NCI-H345 treated with DMSO at 0.1 percent for 48 hours (cell line): Measurements from ENCODE around the gene HOXA2.

Source experiments
- DNase-seq: peaks from one replicate; lab custom pipeline; 2025; ENCODE audit not compliant: unreplicated experiment; lab: John Stamatoyannopoulos, UW

HOXA2 gene

DNA sequence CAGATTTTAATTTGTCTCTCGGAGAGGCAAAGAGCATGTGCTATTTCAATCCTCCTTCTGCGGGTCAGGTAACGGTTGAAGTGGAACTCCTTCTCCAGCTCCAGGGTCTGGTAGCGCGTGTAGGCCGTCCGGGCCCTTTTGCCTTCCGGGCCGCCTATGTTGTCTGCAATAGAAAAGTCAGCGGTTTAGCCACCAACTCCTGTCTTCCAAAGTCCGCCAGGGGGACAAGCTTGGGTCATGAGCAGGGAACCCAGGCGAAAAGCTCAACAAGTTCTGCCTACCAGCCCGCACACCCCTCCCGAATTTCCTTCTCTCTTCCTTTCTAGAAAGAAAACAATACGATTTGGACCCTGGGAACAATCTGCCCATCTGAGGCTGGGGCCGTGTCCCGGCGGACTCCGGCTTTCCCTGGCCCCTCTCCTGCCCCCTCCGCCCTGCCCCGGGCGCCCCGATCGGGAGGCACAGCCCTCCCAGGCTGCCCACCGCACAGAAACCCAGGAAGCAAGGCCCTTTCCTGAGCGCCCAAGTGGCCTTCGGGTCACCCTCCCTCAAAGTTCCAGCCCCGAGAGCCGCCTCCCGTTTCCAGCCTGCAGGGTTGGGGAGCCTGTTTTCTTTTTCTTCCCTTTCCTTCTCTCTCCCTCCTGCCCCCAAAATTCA is 39.6 kb upstream of the HOXA2 start:
- DNase-seq, result no peak

DNA sequence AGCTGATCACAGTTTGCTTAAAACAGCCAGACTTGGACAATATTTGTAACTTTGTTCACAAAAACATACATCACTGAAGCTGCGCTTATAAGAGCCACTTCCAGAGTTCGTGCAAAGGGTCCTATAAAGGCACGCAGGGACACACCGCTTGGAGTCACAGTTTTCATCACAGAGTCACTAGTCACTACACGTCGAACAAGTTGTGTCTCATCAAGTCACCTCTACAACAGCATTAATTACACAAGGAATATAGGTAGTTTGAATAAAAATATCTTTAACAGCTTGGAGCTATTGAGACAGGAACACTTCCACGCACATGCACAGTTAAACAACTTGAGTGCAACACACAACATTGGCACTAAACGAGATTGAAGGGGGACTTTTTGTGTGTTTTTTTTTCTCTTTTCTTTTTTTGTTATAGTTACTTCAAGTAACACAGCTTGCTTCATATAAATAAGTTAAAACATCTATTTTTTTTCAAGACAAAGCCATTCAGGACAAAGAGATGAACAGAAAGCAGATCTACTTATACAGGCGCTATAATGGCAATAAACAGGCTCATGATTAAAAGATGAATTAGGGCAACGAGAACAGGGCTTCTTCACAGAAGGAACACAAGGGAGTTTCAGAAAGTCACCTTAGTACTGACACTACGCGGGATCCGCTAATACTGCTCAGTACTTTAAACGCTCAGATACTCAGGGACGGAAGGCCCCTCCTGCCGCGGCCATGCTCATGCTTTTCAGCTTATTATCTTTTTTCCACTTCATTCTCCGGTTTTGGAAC is 38.8 kb upstream of the HOXA2 start:
- DNase-seq, result no peak

DNA sequence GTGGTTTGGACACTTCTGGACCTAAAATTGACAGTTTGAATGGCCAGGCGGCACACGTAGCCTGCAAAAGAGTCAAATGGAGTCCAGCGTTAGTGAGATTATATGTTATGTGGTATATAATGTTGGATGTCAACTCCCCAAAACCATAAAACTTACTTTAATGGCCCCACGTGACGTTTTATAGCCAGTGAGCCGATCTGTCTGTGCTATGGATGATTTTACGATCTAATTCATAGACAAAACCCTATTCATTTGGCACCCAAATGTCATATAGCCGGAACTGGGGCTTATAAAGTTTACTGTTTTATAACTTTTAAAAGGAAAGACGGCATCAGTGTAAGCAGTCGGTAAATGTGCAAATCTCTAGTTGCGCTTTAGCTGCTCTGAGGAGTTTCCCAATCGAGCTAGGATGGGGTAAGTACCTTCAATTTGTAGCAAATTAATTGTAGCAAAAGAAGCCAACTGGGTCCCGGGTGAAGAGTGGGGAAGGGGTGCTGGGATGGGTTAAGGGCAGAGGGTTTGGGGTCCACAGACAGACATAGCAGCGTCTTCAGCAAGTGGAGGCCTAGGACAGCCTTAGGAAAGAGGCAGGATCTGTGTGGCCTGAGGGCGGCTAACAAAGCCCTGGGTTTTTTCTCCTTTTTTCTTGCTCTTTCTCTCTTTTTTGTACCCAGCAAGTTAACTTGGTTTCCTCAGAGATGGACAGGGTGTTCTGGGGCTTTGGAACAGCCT is 37.8 kb upstream of the HOXA2 start:
- DNase-seq, result no peak

DNA sequence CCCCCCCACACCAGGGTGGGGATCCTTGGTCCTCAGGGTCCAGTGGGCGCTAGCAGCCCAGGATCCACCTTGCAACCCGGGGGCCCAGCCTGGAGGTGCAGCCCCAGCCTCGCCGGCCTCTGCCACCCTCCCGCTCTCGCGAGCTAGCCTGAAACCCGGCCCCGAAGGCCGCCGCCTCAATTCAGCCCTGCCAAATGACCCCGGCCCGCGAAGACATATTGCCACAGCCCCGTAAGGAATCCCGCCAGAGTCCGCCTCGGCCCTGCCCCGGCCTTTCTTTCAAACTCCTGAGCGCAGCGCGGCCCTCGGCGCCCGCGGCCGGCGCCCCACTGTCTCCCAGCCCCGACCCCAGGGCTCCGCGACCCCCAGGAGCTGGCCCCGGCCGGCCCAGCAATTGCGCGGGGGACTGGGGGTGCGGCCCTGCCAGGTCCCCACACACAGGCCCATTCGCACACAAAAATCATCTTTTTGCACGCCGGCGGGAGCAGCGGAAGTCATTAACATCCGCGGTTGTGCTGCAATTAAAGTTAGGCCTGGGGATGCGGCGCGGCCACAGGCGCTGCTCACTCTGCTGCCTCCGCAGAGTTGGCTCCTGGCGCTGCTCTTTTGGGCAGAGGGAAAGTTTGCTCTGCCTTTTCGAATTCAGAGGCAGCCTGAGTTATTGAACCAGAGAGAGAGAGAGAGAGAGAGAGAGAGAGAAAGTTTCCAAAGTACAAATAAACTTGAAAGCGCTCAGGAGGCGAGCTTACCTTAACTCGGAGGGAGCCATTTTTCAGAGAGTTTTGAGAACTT is 37.0 kb upstream of the HOXA2 start:
- DNase-seq, result no peak

DNA sequence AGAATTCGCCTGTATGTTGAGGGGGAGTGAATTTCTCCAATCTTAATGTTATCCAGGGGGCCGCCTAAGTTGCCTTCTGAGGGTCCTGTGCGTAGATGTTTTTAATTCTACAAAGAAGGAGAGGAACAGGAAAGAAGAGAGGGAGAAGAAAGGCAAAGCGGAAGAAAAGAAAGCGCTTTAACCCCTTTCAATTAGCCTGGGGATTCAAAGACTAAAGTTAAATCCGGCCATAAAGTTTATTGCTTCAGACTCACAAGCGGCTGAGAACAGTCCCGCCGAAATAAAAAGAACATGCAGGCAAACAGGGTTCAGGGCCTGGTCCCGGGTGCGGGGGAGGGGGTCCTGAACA is 36.5 kb upstream of the HOXA2 start:
- no peak for DNase-seq

DNA sequence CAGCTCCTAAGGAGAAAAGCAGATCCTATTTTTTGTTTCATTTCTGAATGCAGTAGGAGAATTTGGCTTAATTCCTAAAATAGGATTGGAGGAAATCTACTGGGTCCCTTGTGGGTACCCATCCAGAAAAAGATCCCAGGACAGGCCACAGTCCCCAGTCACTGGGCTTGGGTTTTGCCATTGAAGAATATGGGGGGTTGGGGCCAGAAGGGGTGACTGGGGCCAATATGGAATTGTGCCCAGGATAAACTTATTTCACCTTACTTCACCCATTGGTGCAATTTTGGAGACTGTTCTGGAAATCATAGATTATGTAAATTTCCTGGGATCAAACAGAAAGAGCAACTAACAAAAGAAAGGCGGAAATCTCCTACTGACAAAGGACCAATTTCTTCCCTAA is 36.0 kb upstream of the HOXA2 start:
- DNase-seq, result no peak

DNA sequence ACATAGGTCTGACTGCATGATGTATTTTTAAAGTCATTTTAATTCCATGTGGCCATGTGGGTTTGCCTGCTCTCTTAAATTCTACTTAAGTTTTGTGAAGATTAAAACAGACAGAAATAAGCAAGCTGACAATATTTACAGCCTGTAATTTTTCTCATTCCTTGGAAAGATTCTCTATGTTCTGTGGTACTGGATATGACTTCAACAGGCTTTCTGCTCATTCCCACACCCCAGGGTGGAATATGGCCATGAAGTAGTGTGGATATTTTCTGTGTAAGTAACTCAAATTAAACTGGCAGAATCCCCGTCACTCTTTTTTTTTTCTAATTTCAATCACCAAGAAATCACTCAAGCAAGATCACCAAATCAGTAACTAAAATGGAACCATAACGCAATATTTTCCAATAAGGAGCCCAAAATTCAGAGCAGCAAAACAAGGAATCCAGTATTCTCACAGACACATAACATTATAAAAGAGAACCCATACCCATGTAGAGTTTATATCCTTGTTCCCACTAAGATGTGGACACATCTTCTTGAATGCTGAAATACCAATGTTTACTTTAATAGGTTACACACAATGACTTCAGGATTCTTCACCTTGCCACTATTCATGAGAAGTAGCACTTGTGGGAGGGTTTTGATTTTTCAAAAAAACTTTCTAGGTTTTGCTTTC is 35.3 kb upstream of the HOXA2 start:
- no peak for DNase-seq

DNA sequence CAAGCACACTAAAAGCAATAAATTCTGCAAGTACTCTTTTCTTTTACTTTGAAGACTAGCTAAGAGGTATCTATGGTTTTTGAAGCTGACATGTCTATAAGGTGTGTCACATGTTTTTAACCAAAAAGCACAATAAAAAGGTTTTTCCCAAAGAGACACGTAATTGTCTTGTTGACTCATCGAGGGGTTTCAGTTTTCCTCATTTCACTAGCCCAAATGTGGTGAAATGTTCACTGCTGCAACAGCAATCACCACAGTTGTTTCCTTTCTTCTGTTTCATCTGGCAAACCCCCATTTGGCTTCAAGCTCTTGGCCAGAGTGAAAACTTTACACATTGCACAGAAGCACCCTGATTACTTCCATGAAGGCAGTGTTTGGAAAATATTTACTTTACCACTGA is 31.9 kb upstream of the HOXA2 start:
- no peak for DNase-seq

DNA sequence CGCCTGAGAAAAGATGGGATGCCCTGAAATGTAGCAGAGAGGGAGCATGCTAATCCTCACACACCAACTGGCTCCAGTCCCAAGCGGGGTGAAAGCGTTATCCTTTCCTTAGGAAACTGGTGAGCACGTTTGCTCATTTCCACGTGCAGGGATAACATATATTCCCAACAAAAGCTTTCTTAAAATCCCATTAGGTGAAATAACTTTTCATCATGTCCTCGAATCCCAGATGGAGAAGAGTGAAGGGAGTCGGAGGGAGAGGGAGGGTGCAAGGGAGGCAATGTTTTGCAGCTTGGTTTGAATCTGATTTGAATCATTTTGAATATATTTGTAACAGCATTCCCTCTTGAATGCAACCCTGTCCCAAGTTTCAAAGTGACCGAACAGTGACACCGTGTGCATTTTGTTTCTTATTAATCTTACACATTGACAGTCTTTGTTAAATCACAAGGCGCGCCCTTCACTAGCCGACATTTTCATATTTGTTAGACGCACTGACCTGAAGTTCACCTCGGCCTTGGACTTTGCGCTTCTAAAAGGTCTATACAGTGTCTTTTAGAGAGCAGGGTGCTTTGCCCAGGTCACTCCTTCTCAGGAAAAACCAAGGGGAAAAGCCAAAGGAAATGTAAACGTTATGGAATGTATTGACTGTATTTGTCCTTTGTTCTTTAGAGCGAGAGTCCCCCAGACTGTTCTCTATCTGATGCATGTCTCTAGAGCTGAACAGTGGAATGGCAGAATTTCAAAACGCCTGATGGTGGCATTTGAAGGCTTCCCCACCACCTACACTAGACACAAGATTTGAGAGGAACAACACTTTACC is 31.1 kb upstream of the HOXA2 start:
- no peak for DNase-seq

DNA sequence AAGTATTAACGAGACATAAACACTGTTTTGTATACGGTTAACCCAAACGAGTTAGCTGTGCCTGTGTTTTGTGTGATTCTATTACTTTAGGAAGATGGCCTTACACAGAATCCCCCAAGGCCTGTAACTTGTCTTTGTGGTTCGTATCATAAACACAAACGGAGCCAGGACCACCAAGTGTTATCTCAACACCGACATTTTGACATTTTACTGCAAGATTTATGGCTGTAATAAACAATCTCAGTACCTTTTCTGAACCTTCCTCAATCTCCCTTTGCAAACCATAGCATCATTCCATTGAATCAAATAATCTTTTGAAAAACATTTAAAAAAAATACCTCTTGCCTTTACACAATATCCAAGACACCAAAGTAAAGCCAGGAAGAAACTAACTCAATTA is 30.5 kb upstream of the HOXA2 start:
- no peak for DNase-seq

DNA sequence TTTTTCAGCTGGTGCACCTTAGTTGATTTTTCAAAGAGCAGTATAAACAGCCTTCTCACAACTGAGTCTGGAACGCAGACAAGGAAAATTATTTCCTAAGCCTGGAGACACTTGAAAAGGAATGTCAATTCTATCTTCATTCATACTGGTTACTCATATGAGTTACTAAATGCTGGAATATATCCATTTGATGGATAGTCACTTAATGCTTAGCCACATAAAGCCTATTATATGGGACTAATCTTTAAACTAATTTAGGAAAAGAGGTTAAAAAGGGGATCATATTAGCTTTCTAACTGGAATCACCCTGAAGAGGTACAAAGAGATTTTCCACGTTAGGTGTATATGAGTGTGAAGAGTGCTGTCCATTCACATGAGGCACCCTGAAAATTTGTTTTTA is 29.7 kb upstream of the HOXA2 start:
- DNase-seq, result no peak

DNA sequence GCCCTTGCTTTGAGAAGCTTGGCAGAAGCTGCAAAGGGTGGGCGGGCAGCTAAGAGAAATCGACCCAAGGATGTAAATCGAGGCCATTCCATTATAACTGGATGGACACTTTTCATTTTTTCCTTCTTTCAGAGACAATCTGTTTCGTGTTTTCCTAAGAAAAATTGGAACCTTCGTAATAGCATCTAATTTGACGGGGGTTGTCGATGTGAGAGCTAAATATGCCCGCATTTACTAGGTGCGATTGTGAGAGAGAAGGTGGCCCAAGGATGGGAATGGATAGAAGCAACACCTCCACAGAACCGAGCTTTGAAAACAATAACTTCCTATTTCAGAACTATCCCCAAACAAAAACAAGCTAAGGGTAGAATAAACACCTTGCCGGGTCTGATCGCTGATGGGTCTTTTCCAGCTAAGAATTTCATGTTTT is 28.9 kb upstream of the HOXA2 start:
- DNase-seq, result no peak

DNA sequence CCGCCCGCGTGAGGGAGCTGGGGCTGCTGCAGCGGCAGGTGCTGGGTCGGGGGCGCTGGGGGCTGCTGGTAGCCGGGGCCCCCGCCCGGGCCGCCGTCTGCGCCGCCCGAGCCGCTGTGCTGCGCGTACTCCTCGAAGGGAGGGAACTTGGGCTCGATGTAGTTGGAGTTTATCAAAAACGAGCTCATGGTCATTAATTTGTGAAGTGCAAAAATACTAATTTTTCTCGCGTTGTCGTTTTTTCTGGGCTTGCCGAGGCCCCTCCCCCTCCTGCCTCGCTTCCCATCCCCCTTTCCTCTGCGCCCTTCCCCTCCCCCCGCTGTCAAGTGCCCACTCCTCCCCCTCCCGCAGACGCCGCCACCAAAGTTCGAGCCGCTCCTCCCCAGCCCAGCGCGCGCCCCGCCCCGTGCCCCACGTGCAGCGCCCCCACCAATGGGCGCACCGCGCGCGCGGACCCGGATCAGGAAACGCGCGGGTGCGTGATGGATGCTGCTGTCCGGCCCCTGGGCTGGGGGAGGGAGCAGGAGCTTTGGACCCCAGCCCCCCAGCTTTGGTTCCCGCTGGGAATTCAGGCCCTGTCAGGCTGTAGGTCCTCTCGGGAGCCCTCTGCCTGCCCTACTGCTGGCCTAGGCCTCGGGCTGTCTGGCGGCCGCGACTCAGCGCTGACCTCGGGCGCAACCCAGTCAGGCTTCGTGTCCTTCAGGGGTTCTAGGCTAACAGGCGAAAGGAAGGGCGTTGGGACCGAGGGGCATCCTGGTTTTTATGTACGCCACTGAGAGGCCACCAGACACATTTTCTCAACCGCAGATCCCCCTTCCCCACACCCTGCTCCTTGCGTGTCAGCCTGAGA is 28.3 kb upstream of the HOXA2 start, which contains the start of gene HOXA4:
TSS of gene HOXA4 (minus strand) at position 218 of the 850 bp plus-strand sequence. CDS start at position 194, 24 bp downstream.
- DNase-seq, result peak; percentile 47

DNA sequence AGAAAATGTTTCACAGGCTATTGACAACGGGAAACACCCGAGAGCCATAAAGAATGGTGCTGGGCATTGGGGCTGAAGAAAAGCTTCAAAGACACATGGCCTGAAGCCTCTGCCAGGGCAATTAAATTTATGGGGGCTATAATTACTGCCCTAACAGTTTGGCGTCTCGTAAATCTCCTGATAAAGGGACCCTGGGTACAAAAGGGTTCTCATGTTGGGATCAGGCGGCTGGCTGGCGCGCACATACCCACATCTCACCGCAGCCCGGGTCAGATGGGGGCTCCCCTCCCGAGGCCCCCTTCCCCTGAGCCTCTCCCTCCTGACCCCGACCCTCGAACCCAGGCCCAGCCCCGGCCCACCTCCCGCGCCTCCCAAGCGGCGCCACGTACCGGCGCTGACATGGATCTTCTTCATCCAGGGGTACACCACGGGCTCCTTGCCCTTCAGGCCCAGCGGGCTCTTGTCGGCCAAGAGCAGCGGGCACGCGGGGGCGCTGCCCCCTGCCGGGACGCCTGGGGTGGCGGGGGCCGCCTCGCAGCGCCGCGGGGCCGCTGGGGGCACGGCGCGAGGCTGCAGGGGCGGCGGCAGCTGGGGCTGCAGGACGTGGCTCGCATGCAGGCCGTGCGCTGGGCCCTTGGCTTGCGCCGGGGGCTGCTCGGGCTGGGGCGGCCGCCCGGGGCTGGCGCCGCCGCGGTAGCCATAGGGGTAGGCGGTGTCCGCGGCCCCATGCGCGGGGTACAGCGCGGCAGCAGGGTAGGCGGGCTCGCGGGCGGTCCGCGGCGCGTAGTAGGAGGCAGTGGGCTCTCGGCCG is 27.5 kb upstream of the HOXA2 start:
- DNase-seq, result no peak

DNA sequence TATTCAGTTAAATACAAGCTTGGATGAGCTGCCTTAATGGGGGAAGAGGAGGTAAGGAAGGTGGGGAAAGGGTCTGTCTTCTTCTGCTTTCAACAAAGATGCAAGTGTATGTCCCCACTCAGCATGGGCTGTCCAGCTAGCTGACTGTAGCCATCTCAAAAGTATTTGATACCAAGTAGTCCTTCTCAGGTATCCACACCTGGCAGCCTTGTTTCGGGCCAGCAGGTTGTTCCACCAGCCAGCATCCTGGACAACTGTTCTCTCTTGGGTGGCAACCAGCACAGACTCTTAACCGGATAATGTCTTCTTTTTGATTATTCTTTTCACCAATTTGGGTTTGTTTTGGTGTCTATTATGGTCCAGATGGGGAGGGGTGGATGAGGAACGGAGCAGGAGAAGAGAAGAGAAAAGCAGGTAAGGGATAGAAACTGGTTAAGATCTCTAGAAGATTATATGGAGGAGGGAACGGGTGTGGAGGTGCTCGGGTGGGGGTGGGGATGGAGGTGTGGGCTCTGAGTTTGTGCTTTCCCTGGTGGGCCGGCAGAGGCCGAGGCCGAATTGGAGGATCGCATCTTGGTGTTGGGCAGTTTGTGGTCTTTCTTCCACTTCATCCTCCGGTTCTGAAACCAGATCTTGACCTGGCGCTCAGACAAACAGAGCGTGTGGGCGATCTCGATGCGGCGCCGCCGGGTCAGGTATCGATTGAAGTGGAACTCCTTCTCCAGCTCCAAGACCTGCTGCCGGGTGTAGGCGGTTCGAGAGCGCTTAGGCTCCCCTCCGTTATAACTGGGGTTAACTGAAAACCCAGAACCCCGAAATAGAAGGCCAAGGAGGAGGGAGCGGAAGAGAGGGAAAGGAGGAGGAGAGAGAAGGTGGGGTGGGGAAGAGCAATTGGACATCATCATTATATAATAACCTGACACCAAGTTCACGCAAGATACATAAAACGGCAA is 26.6 kb upstream of the HOXA2 start:
- DNase-seq, result no peak

DNA sequence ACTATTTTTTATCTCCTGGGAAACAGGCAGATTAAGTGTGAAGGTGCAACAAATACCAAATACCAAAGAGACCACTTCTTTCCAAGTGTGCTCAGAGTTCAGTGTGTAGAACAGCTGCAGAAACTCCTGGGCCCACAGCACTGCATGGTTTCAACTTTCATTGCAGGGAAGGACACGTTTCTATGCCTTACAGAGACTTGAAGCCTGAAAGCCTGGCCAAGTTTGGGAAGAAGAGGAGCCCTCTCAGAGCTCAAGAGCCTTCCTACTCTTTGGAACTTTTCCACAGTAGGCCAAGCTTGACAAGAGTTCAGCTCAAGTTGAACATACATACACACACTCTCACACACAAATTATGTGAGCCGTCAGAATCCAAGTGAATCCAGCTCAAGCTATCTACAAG is 25.6 kb upstream of the HOXA2 start:
- no peak for DNase-seq
